NCI-H226 (cell line): ENCODE measurements around the gene EML1.

Experiments used
- DNase-seq: peaks from one replicate; pipeline ENCODE4 v3.0.0-alpha.2; 2015

EML1 gene

GRCh38 chr14:99971941-99972747, 178.9 kb downstream of the EML1 start:
- DNase-seq: no peak

DNA sequence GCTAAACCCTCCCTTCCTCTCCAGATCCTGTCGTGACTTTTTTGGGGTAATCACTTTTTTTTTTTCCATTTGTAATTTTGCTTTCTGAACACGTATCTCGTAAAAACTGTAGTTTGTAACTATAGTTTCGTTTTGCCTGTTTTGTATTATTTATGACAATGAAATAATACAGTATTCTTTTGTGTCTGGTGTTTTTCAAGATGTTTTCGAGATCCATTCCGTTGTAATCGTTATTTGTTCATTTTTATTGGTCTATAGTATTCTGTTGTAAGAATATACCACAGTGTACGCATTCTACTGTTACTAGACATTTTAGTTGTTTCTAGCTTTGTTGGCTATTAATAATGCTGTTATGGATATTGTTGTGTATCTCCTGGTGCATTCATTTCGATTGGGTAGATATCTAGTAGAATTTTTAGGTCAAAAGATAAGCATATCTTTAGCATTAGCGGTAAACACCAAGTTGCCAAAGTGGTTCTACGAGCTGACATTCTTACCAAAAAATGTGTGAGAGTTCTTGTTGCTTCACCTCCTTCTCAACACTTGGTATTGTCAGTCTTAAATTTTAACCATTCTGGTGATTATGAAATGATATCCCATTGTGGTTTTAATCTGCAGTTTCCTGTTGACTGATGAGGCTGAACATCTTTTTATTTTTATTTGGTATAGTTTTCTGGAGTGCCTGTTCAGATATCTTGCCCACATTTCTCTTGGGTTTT, 179.7 kb downstream of the EML1 start:
- DNase-seq: no peak

DNA sequence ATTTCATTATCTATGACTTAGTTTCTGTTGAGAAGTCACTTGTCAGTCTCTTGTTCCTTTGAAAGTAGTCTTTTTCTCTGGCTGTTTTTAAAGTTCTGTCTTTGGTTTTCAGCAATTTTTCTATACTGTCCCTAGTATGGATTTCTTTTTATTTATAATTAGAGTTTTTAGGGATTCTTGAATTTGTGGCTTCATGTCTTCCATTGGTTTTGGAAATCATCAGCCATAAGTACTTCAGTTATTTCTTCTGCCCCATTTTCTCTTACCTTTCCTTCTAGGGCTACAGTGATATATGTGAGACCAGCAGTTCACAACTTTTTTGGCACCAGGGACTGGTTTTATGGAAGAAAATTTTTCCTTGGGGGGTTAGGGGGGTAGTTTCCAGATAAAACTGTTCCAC, 182.0 kb downstream of the EML1 start:
- no peak for DNase-seq

GRCh38 chr14:99976021-99976420, 182.8 kb downstream of the EML1 start:
- no peak for DNase-seq

GRCh38 chr14:99976681-99977080, 183.5 kb downstream of the EML1 start:
- DNase-seq: no peak

DNA sequence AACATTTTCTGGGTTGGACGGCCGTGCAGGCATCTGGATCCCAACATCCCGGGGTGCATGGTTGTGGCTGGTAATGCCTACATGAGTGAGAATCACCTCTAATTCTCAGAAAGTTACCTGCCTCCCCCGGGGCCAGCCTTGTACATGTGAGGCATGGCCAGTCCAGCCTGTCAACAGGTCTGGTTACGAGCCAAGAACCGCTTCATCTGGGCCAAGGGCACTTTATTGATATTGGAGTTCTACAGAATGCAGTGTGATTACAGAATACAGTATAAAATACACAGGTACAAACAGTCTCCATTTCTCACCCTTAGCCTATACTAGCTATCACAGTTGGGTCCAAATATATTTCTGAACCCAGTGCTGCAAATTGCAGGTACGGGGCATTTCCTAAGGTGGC, 187.1 kb downstream of the EML1 start:
- no peak for DNase-seq

- no peak for DNase-seq
Measured at GRCh38 chr14:99981806-99982205, 188.6 kb downstream of the EML1 start.

DNA sequence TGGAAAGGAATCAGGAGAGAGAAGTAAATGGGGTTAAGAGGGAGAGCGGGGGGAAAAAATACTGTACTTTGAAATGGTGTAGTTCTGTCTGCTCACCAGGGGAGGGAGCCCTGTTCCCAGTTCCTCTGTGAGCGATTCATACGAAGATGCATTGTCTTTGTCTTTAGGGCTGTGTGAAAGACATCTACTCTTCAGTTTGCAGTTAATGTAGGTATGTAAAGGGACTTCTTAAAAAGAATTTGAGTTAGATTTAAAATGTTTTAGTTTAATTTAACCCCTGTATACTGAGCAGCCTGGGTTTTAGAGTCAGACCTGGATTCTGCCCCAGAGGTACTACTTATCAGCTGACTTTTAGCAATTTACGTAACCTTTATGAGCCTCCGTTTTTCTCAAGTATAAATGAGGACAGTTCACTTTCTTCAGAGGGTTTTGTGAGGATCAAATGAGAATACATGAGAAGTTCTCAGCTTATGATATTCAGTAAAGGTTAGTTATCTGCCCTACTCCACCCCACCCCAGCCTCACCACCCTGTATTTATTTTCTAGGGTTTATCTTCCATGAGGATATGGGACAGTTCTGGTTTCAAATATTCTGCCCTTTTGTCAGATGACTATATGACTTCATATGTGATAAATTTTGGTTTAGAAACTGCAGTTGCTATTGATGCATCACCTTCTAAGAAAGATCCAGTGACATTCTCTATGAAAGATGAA, 189.5 kb downstream of the EML1 start:
- peak; percentile 17 for DNase-seq

GRCh38 chr14:99983251-99984015, 190.2 kb downstream of the EML1 start:
- no peak for DNase-seq

DNA sequence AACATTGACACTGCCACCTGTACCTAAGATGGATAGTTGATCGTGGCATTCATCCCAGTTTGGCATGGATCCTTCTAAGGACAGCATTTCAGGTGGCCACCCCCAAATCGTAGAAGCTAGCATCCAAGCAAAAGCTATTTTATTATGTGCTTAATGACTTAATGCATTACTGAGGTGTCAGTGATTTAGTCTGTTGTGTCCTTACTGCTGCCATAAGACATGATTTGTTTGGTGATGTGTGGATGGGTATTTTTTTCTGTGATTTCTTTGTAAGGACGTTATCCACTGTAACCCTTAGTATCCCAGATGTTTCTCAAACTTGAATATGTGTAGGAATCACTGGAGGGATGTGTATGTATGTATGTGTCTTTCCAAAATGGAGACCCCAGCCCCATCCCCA, 190.8 kb downstream of the EML1 start:
- DNase-seq: no peak

GRCh38 chr14:99986396-99986795, 193.2 kb downstream of the EML1 start:
- DNase-seq: no peak

- no peak for DNase-seq
Measured at GRCh38 chr14:99989032-99989431, 195.8 kb downstream of the EML1 start.

- DNase-seq: no peak
Measured at GRCh38 chr14:99990268-99991170, 197.3 kb downstream of the EML1 start.

DNA sequence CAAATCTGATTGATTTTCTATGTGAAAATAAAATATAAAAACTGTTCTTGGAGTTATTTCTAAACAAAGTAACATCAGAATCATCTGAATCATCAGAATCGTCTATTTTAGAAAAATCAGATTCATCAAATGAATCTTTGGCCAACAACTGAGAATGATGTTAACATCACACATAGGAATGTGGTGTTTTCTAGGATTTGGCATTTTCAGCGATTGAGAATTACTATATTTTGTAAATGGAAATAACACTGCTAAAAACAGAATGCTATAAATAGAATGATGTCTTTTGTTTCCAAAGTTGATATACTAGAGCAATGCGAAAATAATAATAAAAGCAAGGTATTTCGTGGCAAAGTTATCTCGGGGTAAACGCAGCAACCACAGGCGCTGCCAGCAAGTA, 198.1 kb downstream of the EML1 start:
- DNase-seq: no peak
